HCT116 (cell line): ENCODE data around the gene DRD3. TPM values are rescaled to one million over a fixed set of nuclear protein-coding genes. Genes with fewer than 3 reads are reported as not detected.

Source experiments
- ATAC-seq: fragments of 200-7000 bp; cut with Tn5 transposase; 2 replicates; pipeline ENCODE4 v1.9.1; 2020; ENCODE audit warnings: mild to moderate bottlenecking, moderate library complexity
- BruUV-seq: library from RNA; stranded (reverse); fragments of 400-500 nt; replicated peaks from 2 replicates; lab custom pipeline; 2021; lab: Mats Ljungman, UMichigan
- CTCF ChIA-PET: fragments of 300-600 bp; sonication (Branson Sonifier 250); formaldehyde crosslinking; loops from one replicate; lab custom pipeline; 2021; ENCODE audit warnings: antibody characterized with exemption; lab: Charles Lee
- POLR2A ChIA-PET: fragments of 300-600, 350-600 bp; sonication (Branson Sonifier 250); formaldehyde crosslinking; loops from one replicate; lab custom pipeline; 2021; ENCODE audit warnings: antibody characterized with exemption; lab: Charles Lee
- RAD21 ChIA-PET, 2 experiments: fragments of 300-600 bp; sonication (Branson Sonifier 250); formaldehyde crosslinking; loops; one replicate each; lab custom pipeline; 2023; ENCODE audit warnings: low total read pairs in 2 of 2; ENCODE audit not compliant: uncharacterized antibody in 2 of 2, unreplicated experiment in 2 of 2, low non-redundant PET in 1 of 2; lab: Charles Lee
- DNase-seq: peaks from one replicate; pipeline ENCODE4 v3.0.0-alpha.2; 2010; ENCODE audit warnings: low read depth, low spot score
- H2AFZ ChIP-seq: fragments of 200-600 bp; shearing (Covaris generic), sonication (generic); 2 replicates; pipeline ENCODE4 v1.6.1; 2017; ENCODE audit warnings: low read depth, mixed run types, mixed read lengths, antibody characterized with exemption, low read length; ENCODE audit not compliant: poor library complexity, severe bottlenecking
- H3K27ac ChIP-seq: 2 replicates; pipeline ENCODE4 v1.5.1; 2012; ENCODE audit warnings: low read depth, low read length
- H3K27me3 ChIP-seq: fragments of 200-600 bp; sonication (generic); 2 replicates; pipeline ENCODE4 v1.6.1; 2016; ENCODE audit warnings: mixed run types, low read length, mixed read lengths; ENCODE audit not compliant: insufficient read depth
- H3K36me3 ChIP-seq, 2 experiments: fragments of 200-500 bp in 1 of 2; fragments of 200-600 bp in 1 of 2; sonication (Bioruptor generic) in 1 of 2; sonication (generic) in 1 of 2; 2 replicates each; pipeline versions ENCODE4 v1.5.1 to v1.6.1; 2014 to 2016; ENCODE audit warnings: low read length in 2 of 2, inconsistent platforms in 1 of 2, mixed read lengths in 1 of 2, mixed run types in 1 of 2; ENCODE audit not compliant: insufficient read depth in 2 of 2, control insufficient read depth in 1 of 2
- H3K4me1 ChIP-seq, 2 experiments: fragments of 200-600 bp in 1 of 2; sonication (generic) in 1 of 2; 2 replicates each; pipeline versions ENCODE4 v1.5.1 to v1.6.1; 2012 to 2017; ENCODE audit warnings: low read length in 2 of 2, inconsistent platforms in 1 of 2, mild to moderate bottlenecking in 1 of 2, mixed read lengths in 1 of 2, mixed run types in 1 of 2, moderate library complexity in 1 of 2; ENCODE audit not compliant: insufficient read depth in 2 of 2, control insufficient read depth in 1 of 2
- H3K4me2 ChIP-seq: fragments of 200-600 bp; sonication (generic); 2 replicates; pipeline ENCODE4 v1.6.1; 2017; ENCODE audit warnings: mixed run types, low read length, mixed read lengths
- H3K4me3 ChIP-seq, 2 experiments: fragments of 200-600 bp in 1 of 2; sonication (generic) in 1 of 2; replicated peaks in 1 of 2; 2 replicates each; pipeline ENCODE4 v1.5.1; 2011 to 2016; ENCODE audit warnings: low read length in 2 of 2, control low read depth in 1 of 2, low read depth in 1 of 2, mild to moderate bottlenecking in 1 of 2, mixed read lengths in 1 of 2, mixed run types in 1 of 2
- H3K79me2 ChIP-seq: fragments of 200-600 bp; sonication (generic); 2 replicates; pipeline ENCODE4 v1.6.1; 2017; ENCODE audit warnings: mild to moderate bottlenecking, mixed run types, low read length, moderate library complexity, mixed read lengths; ENCODE audit not compliant: insufficient read depth
- H3K9ac ChIP-seq: fragments of 200-600 bp; sonication (generic); 2 replicates; pipeline ENCODE4 v1.6.1; 2016; ENCODE audit warnings: low read length, mixed read lengths
- H3K9me2 ChIP-seq: fragments of 200-600 bp; sonication (generic), shearing (Covaris generic); 2 replicates; pipeline ENCODE4 v1.6.1; 2017; ENCODE audit warnings: mixed run types, mild to moderate bottlenecking, moderate library complexity; ENCODE audit not compliant: insufficient read depth
- H3K9me3 ChIP-seq, 2 experiments: fragments of 200-500 bp in 1 of 2; fragments of 200-600 bp in 1 of 2; sonication (Bioruptor generic) in 1 of 2; sonication (generic) in 1 of 2; 2 replicates each; pipeline ENCODE4 v1.6.1; 2014 to 2017; ENCODE audit warnings: low read length in 2 of 2, mixed read lengths in 2 of 2, inconsistent platforms in 1 of 2, low read depth in 1 of 2, mild to moderate bottlenecking in 1 of 2, mixed run types in 1 of 2, moderate library complexity in 1 of 2; ENCODE audit not compliant: control insufficient read depth in 1 of 2, insufficient read depth in 1 of 2
- H4K20me1 ChIP-seq: fragments of 200-600 bp; sonication (generic), shearing (Covaris generic); 2 replicates; pipeline ENCODE4 v1.6.1; 2017; ENCODE audit warnings: mixed run types, mild to moderate bottlenecking, moderate library complexity; ENCODE audit not compliant: insufficient read depth
- CEBPB ChIP-seq: IDR thresholded peaks from 2 replicates; pipeline ENCODE4 v1.6.1; 2012; ENCODE audit warnings: low read depth
- CTCF ChIP-seq, 3 experiments: fragments of 200-600 bp in 1 of 3; sonication (generic) in 1 of 3; IDR thresholded peaks in 2 of 3; conservative IDR thresholded peaks in 1 of 3; 2 replicates each; pipeline ENCODE4 v1.5.1; 2012 to 2017; ENCODE audit warnings: low read depth in 2 of 3, low read length in 2 of 3, antibody characterized with exemption in 1 of 3, borderline replicate concordance in 1 of 3, control low read depth in 1 of 3, mild to moderate bottlenecking in 1 of 3, mixed read lengths in 1 of 3, mixed run types in 1 of 3, moderate library complexity in 1 of 3; ENCODE audit not compliant: insufficient read depth in 1 of 3
- EGR1 ChIP-seq: IDR thresholded peaks from 2 replicates; pipeline ENCODE4 v1.6.1; 2012; ENCODE audit warnings: low read depth
- EZH2phosphoT487 ChIP-seq: fragments of 200-600 bp; IDR thresholded peaks from 2 replicates; pipeline ENCODE4 v1.6.1; 2018; ENCODE audit warnings: antibody characterized with exemption, borderline replicate concordance
- FOSL1 ChIP-seq: IDR thresholded peaks from 2 replicates; pipeline ENCODE4 v1.6.1; 2012; ENCODE audit warnings: low read depth
- JUND ChIP-seq: IDR thresholded peaks from 2 replicates; pipeline ENCODE4 v1.6.1; 2012
- RAD21 ChIP-seq: IDR thresholded peaks from 2 replicates; pipeline ENCODE4 v1.6.1; 2012; ENCODE audit warnings: low read depth, mild to moderate bottlenecking
- SP1 ChIP-seq: IDR thresholded peaks from 2 replicates; pipeline ENCODE4 v1.6.1; 2012; ENCODE audit warnings: low read depth
- ZNF274 ChIP-seq: fragments of 200-500 bp; sonication (Bioruptor generic); IDR thresholded peaks from 2 replicates; pipeline ENCODE4 v1.6.1; 2014; ENCODE audit warnings: mild to moderate bottlenecking, low read depth, low read length, inconsistent platforms
- intact Hi-C: fragments of 100-400 bp; cut with micrococcal nuclease; formaldehyde crosslinking; loops from 2 replicates; pipeline ENCODE4 v1.10.0; 2022
- total RNA-seq: library from RNA; stranded (reverse); gene quantifications from one replicate; pipeline ENCODE4 v1.2.1, GENCODE V29; 2021; ENCODE audit not compliant: unreplicated experiment

The DRD3 gene
- total RNA-seq, 1 experiment from 2014 or later = not detected

- H3K79me2 ChIP-seq = no peaks in the 10 kb centered on the region
- ChIA-PET CTCF (no interaction called here), POLR2A (no interaction called here), RAD21 (no interaction called here)
- H3K9me3 ChIP-seq = no peaks in the 10 kb centered on the region
- DNase-seq = no peak
- ATAC-seq = no peak
- BruUV-seq = no TSS peak
- H3K4me2 ChIP-seq = no peak overlapping the region
- H3K4me3 ChIP-seq = no peak overlapping the region
- no peak overlapping the region for H3K27ac ChIP-seq
- H3K27me3 ChIP-seq = no peaks in the 10 kb centered on the region
- H3K9me2 ChIP-seq = no peaks in the 10 kb centered on the region
- H4K20me1 ChIP-seq = no peaks in the 10 kb centered on the region
- intact Hi-C loops = no loop called here
- H3K4me1 ChIP-seq = peaks cover 0 to 3% of the 10 kb centered on the region in 2 experiments; a peak in 1 of 4 replicates
- no peak overlapping the region for H3K9ac ChIP-seq
- H3K36me3 ChIP-seq = no peaks in the 10 kb centered on the region
- H2AFZ ChIP-seq = no peak overlapping the region
- no peak for TF ChIP-seq FOSL1
- no peak for TF ChIP-seq SP1
- TF ChIP-seq JUND = no peak
- no peak for TF ChIP-seq EZH2phosphoT487
Observed at GRCh38 chr3:114144909-114145688, 33.8 kb downstream of the DRD3 start.

- Histone ChIP-seq H3K27ac (no peak overlapping the region), H2AFZ (no peak overlapping the region), H3K9me2 (no peaks in the 10 kb centered on the region), H3K79me2 (no peaks in the 10 kb centered on the region), H3K9me3 (no peaks in the 10 kb centered on the region), H3K36me3 (no peaks in the 10 kb centered on the region), H3K27me3 (no peaks in the 10 kb centered on the region), H3K9ac (no peak overlapping the region), H3K4me1 (peaks cover 0 to 3% of the 10 kb centered on the region in 2 experiments; a peak in 1 of 4 replicates), H3K4me2 (no peak overlapping the region), H4K20me1 (no peaks in the 10 kb centered on the region), H3K4me3 (no peak overlapping the region)
- intact Hi-C loops = no loop called here
- CTCF ChIA-PET = interaction anchor here (0.7 kb wide), 1 partner anchor 11 kb away, joined by 5 read pairs; no protein-coding TSS in a partner anchor
- TF ChIP-seq JUND (no peak), EGR1 (no peak), ZNF274 (no peak), RAD21 (no peak), SP1 (no peak), CTCF (IDR thresholded peaks at IDR 0.05 in 2 of 3, conservative IDR thresholded peaks at IDR 0.05 in 1 of 3; ENCODE audit: borderline replicate concordance in 1 of 3, insufficient read depth in 1 of 3, low read depth in 2 of 3, low read length in 2 of 3) (no peak), EZH2phosphoT487 (no peak), CEBPB (no peak)
- POLR2A ChIA-PET = no interaction called here
- DNase-seq (no peak), ATAC-seq (no peak)
- BruUV-seq = no TSS peak
- RAD21 ChIA-PET = no interaction called here
Observed at GRCh38 chr3:114143817-114144216, 35.0 kb downstream of the DRD3 start.
